ENCODE results near the gene NHS.

DNA sequence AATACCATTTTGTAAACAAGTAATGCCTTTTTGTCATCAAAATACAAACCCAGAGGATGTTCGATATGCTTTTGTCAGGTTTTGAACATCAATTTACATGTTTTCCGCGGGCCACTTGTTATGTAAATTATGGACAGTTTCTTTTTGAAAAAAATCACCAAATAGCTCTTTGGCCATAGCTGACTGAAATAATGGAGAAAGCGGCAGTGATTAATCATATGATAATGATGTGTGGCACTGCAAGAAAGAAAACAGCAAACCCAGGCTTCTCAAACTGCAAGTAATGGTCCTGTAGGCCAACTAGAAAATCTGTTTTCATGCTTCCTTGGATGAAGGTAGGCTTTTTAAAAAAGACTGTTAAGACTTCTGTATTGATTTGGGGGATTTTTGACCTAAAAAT lies 346.7 kb downstream of the NHS start:
- TF ChIP-seq CTCF (IDR thresholded peaks at IDR 0.05), result no peak
- TF ChIP-seq POLR2A (IDR thresholded peaks at IDR 0.05), result no peak
